Activated CD4-positive, alpha-beta T cell treated with anti-CD3 and anti-CD28 coated beads for 4 hours (primary cell): ENCODE measurements around the gene GLTP.

Experiments used
- DNase-seq, 2 donors: peaks; one replicate each; pipeline ENCODE4 v3.0.0-alpha.2; 2020

Gene GLTP

DNA sequence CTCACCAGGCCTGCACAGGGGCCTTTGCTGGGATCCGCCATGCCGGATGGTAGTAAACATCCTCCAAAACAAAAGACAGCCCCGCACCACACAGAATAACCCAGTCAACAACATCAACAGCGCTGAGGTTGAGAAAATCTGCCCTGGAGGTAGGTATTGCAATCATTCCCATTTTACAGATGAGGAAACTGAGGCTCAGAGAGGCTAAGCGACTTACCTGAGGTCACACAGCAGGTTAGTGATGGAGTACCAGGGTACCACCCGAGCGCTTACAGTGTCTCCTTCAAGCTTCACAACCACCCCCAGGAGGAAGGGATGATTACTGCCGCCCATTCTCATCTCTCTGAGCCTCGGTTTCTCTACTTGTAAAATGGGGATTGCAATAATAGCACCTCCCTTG is 62.1 kb downstream of the GLTP start:
- DNase-seq, result no peak

DNA sequence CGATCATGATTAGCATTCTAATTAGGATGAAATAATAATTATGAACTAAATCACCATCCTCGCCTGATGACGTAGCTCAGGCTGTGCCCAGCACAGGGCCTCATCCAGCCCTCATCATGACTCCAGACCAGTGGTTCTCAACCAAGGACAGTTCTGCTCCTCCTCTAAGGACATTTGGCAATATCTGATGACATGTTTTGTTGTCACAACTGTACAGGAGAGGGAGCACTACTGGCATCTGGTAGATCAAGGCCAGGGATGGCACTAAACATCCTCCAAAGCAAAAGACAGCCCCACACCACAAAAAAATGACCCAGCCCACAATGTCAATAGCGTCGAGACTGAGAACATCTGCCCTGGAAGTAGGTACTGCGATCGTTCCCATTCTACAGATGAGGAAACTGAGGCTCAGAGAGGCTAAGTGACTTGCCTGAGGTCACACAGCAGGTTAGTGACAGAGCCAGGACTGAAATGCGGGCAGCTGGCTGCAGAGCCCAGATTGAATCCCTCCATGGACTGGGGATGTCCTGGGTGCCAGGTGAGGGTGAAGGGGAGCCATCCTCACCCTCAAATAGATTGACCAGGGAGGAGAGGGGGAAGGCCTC is 62.6 kb downstream of the GLTP start:
- no peak for DNase-seq

DNA sequence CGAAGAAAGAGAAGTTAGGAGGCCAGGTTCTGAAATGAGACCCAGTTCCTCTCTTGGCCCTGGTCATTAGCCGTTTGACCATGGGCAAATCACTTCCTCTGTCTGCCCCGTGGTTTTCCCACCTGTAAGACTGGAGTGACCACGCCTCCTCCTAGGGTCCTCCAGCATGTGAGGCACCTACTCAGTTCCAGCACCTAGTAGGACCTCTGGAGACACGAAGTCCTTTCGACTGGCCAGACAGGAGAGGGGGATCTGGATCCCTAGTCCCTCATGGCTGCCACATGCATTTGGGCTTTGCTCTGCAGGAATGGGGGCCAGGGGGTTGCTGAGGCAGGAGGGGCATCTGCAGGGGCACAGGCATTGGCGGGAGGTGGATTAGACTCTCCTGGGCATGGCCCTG is 63.5 kb downstream of the GLTP start:
- no peak for DNase-seq

DNA sequence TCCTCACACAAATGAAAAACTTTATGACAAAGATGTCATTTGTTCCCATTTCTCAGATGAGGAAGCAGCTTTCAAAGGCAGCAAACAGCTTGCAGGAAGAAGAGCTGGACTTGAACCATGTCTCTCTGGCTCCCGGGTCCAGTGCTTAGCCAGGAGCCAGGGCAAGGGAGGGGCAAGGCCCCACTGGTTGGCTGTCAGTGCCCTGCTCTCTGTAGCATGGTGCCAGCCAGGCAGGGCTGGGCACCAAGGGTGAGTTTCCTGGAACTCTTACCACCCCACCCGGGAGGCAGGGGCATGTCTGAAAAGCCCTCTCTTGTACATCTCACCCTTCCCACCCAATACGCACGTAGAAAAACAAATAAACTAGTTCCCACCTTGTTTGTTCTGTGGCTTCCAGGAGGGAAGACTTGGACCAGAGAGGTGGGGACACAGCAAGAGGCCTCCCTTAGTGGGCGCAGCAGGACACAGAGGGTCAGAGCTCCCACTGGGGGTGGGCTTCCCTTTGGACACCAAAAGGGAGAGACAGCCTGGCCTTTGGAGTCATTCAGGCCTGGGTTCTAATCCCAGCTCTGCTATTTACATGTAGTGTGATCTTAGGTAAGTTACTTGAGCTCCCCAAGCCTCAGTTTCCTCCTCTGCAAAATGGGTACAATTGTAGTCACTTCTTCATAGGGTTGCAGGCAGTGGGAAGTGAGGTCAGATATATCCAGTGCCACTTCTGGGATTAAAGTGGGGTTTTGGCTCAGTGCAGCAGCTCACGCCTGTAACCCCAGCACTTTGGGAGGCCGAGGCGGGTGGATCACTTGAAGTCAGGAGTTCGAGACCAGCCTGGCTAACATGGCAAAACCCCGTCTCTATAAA is 64.4 kb downstream of the GLTP start:
- DNase-seq, result no peak

- DNase-seq, result no peak
Measured at GRCh38 chr12:109815225-109815624, 65.1 kb downstream of the GLTP start.

- DNase-seq, result no peak
Measured at GRCh38 chr12:109814600-109815150, 65.7 kb downstream of the GLTP start.

GRCh38 chr12:109813810-109814416 is 66.4 kb downstream of the GLTP start:
- no peak for DNase-seq

GRCh38 chr12:109811624-109811995 is 68.7 kb downstream of the GLTP start:
- DNase-seq, result no peak

DNA sequence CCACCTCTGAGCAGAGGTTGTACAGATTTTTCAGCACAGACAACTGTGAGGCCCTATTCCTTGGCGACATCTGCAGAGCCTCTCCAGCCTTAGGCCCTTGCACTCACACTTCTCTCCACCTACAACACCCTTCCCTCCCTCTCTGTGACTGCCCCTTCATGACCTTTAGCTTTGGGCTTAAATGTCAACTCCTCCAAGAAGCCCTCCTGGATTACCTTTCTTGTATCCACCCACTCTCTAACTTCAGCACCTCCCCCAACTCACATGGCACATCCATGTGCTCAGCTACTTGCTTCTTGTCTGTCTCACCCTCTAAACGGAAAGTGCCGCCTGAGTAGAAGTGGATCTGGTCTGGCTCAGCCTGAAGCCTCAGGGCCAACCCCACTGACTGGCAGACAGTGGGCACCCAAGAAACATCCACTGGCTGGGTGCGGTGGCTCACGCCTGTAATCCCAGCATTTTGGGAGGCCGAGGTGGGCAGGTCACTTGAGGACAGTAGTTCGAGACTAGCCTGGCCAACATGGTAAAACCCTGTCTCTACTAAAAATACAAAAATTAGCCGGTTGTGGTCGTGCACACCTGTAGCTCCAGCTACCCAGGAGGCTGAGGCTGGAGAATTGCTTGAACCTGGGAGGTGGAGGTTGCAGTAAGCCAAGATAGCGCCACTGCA is 69.3 kb downstream of the GLTP start:
- DNase-seq, result no peak

- DNase-seq, result no peak
Measured at GRCh38 chr12:109808876-109809646, 71.3 kb downstream of the GLTP start.

GRCh38 chr12:109807954-109808643 is 72.2 kb downstream of the GLTP start:
- no peak for DNase-seq

GRCh38 chr12:109804820-109805761 is 75.2 kb downstream of the GLTP start:
- peak; percentile 52 to 68 for DNase-seq

GRCh38 chr12:109803678-109804077 is 76.7 kb downstream of the GLTP start:
- no peak for DNase-seq

DNA sequence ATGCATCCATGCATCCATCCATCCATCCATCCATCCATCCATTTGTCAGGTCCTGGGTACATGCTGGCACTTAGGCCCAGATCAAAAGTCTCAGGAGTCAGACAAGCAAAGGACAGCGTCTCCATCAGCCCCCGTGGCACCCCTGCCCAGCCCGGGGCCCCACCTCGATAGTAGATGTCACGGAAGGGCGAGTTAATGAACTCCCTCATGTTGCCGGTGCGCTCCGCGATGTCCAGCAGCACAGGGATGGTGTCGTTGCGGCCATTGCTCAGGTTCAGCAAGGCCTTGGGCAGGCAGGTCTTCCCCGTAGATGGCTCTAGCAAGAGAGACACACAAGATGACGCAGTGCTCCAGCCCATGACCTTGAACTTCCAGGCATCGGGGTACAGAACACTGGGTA is 77.5 kb downstream of the GLTP start:
- no peak for DNase-seq
